Prostate gland (tissue), 2 donors: ENCODE data around the gene PEF1. TPM values are rescaled to one million over a fixed set of nuclear protein-coding genes. Genes with fewer than 3 reads are reported as not detected.

ENCODE experiments used
- DNase-seq: peaks from one replicate; pipeline ENCODE4 v3.0.0-alpha.2; 2019; ENCODE audit warnings: low spot score
- H3K27ac ChIP-seq, 2 donors: fragments of 200-600 bp; sonication (generic); 2 replicates each; pipeline ENCODE4 v1.5.1; 2017 to 2019
- H3K27me3 ChIP-seq: fragments of 200-600 bp; sonication (generic); replicated peaks from 2 replicates; pipeline ENCODE4 v1.5.1; 2019; ENCODE audit not compliant: insufficient read depth
- H3K36me3 ChIP-seq, 2 donors: fragments of 200-600 bp; sonication (generic); 1 replicate in 1 of 2; 2 replicates in 1 of 2; pipeline versions ENCODE4 v1.5.1 to v1.8.1; 2017 to 2019
- H3K4me1 ChIP-seq: fragments of 200-600 bp; sonication (generic); replicated peaks from 2 replicates; pipeline ENCODE4 v1.5.1; 2019
- H3K4me3 ChIP-seq, 2 donors: fragments of 200-600 bp; sonication (generic); 2 replicates each; pipeline ENCODE4 v1.5.1; 2017 to 2019
- H3K9me3 ChIP-seq: fragments of 200-600 bp; sonication (generic); 2 replicates; pipeline ENCODE4 v1.5.1; 2017
- POLR2A ChIP-seq: fragments of 450-650 bp; IDR thresholded peaks from one replicate; pipeline ENCODE4 v1.6.1; 2016; ENCODE audit warnings: antibody characterized with exemption, mild to moderate bottlenecking
- POLR2AphosphoS5 ChIP-seq: sonication (generic); formaldehyde crosslinking; IDR thresholded peaks from one replicate; pipeline ENCODE4 v1.6.1; 2017; ENCODE audit warnings: antibody characterized with exemption
- WGBS: methylation state at CpG from one replicate; pipeline ENCODE4 v1.1.5; 2018; 5-methylcytosine and 5-hydroxymethylcytosine counted together
- intact Hi-C: fragments of 100-400 bp; cut with DNase I; formaldehyde crosslinking; loops from one replicate; pipeline ENCODE4 v1.14.2; 2022
- total RNA-seq, 2 donors: library from RNA; depleted of rRNA; stranded (reverse); fragments of >200 nt; gene quantifications; one replicate each; pipeline ENCODE4 v1.1.0, GENCODE V29; 2016
- TF ChIP-seq, protein P1 (sequence below), 4 experiments: fragments of 200-600 bp in 2 of 4; fragments of 450-650 bp in 2 of 4; sonication (generic) in 2 of 4; IDR thresholded peaks; 1 replicate in 3 of 4; 2 replicates in 1 of 4; pipeline ENCODE4 v1.5.1; 2016 to 2019; ENCODE audit warnings: antibody characterized with exemption in 4 of 4, mild to moderate bottlenecking in 2 of 4, moderate library complexity in 2 of 4

The PEF1 gene
- total RNA-seq, 2 donors from 2014 or later = 83.1 to 99.5 TPM

GRCh38 chr1:31639543-31639942, 5.1 kb downstream of the PEF1 start:
- peaks cover 2% of the 10 kb centered on the region for H3K4me1 ChIP-seq
- no peak for TF ChIP-seq POLR2AphosphoS5
- TF ChIP-seq, protein P1, sequence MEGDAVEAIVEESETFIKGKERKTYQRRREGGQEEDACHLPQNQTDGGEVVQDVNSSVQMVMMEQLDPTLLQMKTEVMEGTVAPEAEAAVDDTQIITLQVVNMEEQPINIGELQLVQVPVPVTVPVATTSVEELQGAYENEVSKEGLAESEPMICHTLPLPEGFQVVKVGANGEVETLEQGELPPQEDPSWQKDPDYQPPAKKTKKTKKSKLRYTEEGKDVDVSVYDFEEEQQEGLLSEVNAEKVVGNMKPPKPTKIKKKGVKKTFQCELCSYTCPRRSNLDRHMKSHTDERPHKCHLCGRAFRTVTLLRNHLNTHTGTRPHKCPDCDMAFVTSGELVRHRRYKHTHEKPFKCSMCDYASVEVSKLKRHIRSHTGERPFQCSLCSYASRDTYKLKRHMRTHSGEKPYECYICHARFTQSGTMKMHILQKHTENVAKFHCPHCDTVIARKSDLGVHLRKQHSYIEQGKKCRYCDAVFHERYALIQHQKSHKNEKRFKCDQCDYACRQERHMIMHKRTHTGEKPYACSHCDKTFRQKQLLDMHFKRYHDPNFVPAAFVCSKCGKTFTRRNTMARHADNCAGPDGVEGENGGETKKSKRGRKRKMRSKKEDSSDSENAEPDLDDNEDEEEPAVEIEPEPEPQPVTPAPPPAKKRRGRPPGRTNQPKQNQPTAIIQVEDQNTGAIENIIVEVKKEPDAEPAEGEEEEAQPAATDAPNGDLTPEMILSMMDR (IDR thresholded peaks at IDR 0.05) = no peak
- no peak for TF ChIP-seq POLR2A
- WGBS = 57% methylated on average over 4 of the region's 5 CpGs
- DNase-seq = no peak
- no peak overlapping the region for H3K4me3 ChIP-seq
- H3K36me3 ChIP-seq = peaks cover 0 to 2% of the 10 kb centered on the region in 2 donors
- H3K27me3 ChIP-seq = no peaks in the 10 kb centered on the region
- intact Hi-C loops = no loop called here
- H3K27ac ChIP-seq = no peak overlapping the region
- no peaks in the 10 kb centered on the region for H3K9me3 ChIP-seq

GRCh38 chr1:31637915-31638673, 6.6 kb downstream of the PEF1 start:
- H3K27ac ChIP-seq = no peak overlapping the region
- no peaks in the 10 kb centered on the region for H3K27me3 ChIP-seq
- no peaks in the 10 kb centered on the region for H3K9me3 ChIP-seq
- WGBS = 44% methylated on average over 5 of the region's 5 CpGs
- intact Hi-C loops = no loop called here
- TF ChIP-seq, protein P1 (IDR thresholded peaks at IDR 0.05) = no peak
- TF ChIP-seq POLR2AphosphoS5 (peak; percentile 51), POLR2A (no peak)
- H3K4me3 ChIP-seq = no peak overlapping the region
- DNase-seq = no peak
- H3K4me1 ChIP-seq = peaks cover 2% of the 10 kb centered on the region
- H3K36me3 ChIP-seq = peaks cover 0 to 2% of the 10 kb centered on the region in 2 donors

- peaks cover 6% of the 10 kb centered on the region for H3K4me1 ChIP-seq
- H3K27ac ChIP-seq = no peak overlapping the region
- no peak overlapping the region for H3K4me3 ChIP-seq
- no peaks in the 10 kb centered on the region for H3K27me3 ChIP-seq
- TF ChIP-seq, protein P1 (IDR thresholded peaks at IDR 0.05) = peak in 1 of 4 experiments; percentile 6
- no peak for TF ChIP-seq POLR2AphosphoS5
- intact Hi-C loops = no loop called here
- peaks cover 2 to 8% of the 10 kb centered on the region in 2 donors for H3K36me3 ChIP-seq
- H3K9me3 ChIP-seq = no peaks in the 10 kb centered on the region
- no peak for DNase-seq
- WGBS = 76% methylated on average over 4 of the region's 4 CpGs
These were observed 11.6 kb downstream of the PEF1 start for GRCh38 chr1:31633117-31633516.

- intact Hi-C loops = no loop called here
- TF ChIP-seq POLR2A (no peak), POLR2AphosphoS5 (no peak)
- TF ChIP-seq, protein P1 (IDR thresholded peaks at IDR 0.05) = no peak
- H3K36me3 ChIP-seq = peaks cover 2 to 8% of the 10 kb centered on the region in 2 donors
These were observed 12.0 kb downstream of the PEF1 start for GRCh38 chr1:31632649-31633048.

More at GRCh38 chr1:31632649-31633048, 12.0 kb downstream of the PEF1 start:
- no peak overlapping the region for H3K27ac ChIP-seq
- H3K4me3 ChIP-seq = no peak overlapping the region
- H3K9me3 ChIP-seq = no peaks in the 10 kb centered on the region
- WGBS = 89% methylated on average over 3 of the region's 3 CpGs
- H3K27me3 ChIP-seq = no peaks in the 10 kb centered on the region
- H3K4me1 ChIP-seq = peaks cover 11% of the 10 kb centered on the region
- no peak for DNase-seq
